ENCODE results near the gene ZER1. TPM values are rescaled to one million over a fixed set of nuclear protein-coding genes. Genes with fewer than 3 reads are reported as not detected.

ZER1 gene
- polyA plus RNA-seq, 1 donor from 2014 or later: 30.6 TPM

- Histone ChIP-seq H3K27ac (ENCODE audit: low read length) (no peak overlapping the region), H3F3A (ENCODE audit: insufficient read depth, low read length, poor library complexity, severe bottlenecking) (no peaks in the 10 kb centered on the region), H3K4me2 (ENCODE audit: low read length) (no peak overlapping the region), H3K79me2 (replicated peaks; ENCODE audit: insufficient read depth, low read length) (peaks cover 3% of the 10 kb centered on the region), H3K36me3 (ENCODE audit: insufficient read depth, low read length) (no peaks in the 10 kb centered on the region), H3K27me3 (ENCODE audit: insufficient read depth, low read depth, low read length) (no peaks in the 10 kb centered on the region), H3K9me2 (ENCODE audit: insufficient read depth, low read length) (no peaks in the 10 kb centered on the region), H4K20me1 (ENCODE audit: insufficient read depth) (no peaks in the 10 kb centered on the region), H3K9me3 (ENCODE audit: low read length) (no peaks in the 10 kb centered on the region), H3K9ac (ENCODE audit: low read length) (no peak overlapping the region), H2AFZ (ENCODE audit: low read depth, low read length) (no peak overlapping the region), H3K4me3 (ENCODE audit: low read length) (no peak overlapping the region)
- TF ChIP-seq SMC3 (conservative IDR thresholded peaks at IDR 0.05; ENCODE audit: poor library complexity): no peak
- no peak for TF ChIP-seq RAD21 (conservative IDR thresholded peaks at IDR 0.05)
- TF ChIP-seq REST (IDR thresholded peaks at IDR 0.05; ENCODE audit: borderline replicate concordance): no peak
- no peak for TF ChIP-seq EZH2 (IDR thresholded peaks at IDR 0.05; ENCODE audit: borderline replicate concordance, insufficient read depth, low read length, poor library complexity, severe bottlenecking)
- TF ChIP-seq, protein P1, sequence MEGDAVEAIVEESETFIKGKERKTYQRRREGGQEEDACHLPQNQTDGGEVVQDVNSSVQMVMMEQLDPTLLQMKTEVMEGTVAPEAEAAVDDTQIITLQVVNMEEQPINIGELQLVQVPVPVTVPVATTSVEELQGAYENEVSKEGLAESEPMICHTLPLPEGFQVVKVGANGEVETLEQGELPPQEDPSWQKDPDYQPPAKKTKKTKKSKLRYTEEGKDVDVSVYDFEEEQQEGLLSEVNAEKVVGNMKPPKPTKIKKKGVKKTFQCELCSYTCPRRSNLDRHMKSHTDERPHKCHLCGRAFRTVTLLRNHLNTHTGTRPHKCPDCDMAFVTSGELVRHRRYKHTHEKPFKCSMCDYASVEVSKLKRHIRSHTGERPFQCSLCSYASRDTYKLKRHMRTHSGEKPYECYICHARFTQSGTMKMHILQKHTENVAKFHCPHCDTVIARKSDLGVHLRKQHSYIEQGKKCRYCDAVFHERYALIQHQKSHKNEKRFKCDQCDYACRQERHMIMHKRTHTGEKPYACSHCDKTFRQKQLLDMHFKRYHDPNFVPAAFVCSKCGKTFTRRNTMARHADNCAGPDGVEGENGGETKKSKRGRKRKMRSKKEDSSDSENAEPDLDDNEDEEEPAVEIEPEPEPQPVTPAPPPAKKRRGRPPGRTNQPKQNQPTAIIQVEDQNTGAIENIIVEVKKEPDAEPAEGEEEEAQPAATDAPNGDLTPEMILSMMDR (IDR thresholded peaks at IDR 0.05; ENCODE audit: poor library complexity, severe bottlenecking): no peak
- no peak for TF ChIP-seq POLR2AphosphoS5 (IDR thresholded peaks at IDR 0.05)
- TF ChIP-seq MXI1 (conservative IDR thresholded peaks at IDR 0.05; ENCODE audit: poor library complexity, severe bottlenecking): no peak
- TF ChIP-seq EP300 (conservative IDR thresholded peaks at IDR 0.05; ENCODE audit: poor library complexity, severe bottlenecking): no peak
- TF ChIP-seq TAF1 (IDR thresholded peaks at IDR 0.05; ENCODE audit: low read depth): no peak
Measured at GRCh38 chr9:128792978-128793686, 21.4 kb upstream of the ZER1 start.

GRCh38 chr9:128792134-128792533 is 20.4 kb upstream of the ZER1 start:
- Histone ChIP-seq H2AFZ (ENCODE audit: low read depth, low read length) (no peak overlapping the region), H3F3A (ENCODE audit: insufficient read depth, low read length, poor library complexity, severe bottlenecking) (no peaks in the 10 kb centered on the region), H3K4me2 (ENCODE audit: low read length) (no peak overlapping the region), H3K9ac (ENCODE audit: low read length) (no peak overlapping the region), H3K27ac (ENCODE audit: low read length) (no peak overlapping the region), H3K9me3 (ENCODE audit: low read length) (no peaks in the 10 kb centered on the region), H3K27me3 (ENCODE audit: insufficient read depth, low read depth, low read length) (no peaks in the 10 kb centered on the region), H3K4me3 (ENCODE audit: low read length) (no peak overlapping the region), H3K9me2 (ENCODE audit: insufficient read depth, low read length) (no peaks in the 10 kb centered on the region), H3K79me2 (replicated peaks; ENCODE audit: insufficient read depth, low read length) (peaks cover 13% of the 10 kb centered on the region), H4K20me1 (ENCODE audit: insufficient read depth) (no peaks in the 10 kb centered on the region), H3K36me3 (ENCODE audit: insufficient read depth, low read length) (no peaks in the 10 kb centered on the region)
- TF ChIP-seq, protein P1 (IDR thresholded peaks at IDR 0.05; ENCODE audit: poor library complexity, severe bottlenecking): no peak
- TF ChIP-seq EP300 (conservative IDR thresholded peaks at IDR 0.05; ENCODE audit: poor library complexity, severe bottlenecking): no peak
- TF ChIP-seq TAF1 (IDR thresholded peaks at IDR 0.05; ENCODE audit: low read depth): no peak
- TF ChIP-seq RAD21 (conservative IDR thresholded peaks at IDR 0.05): no peak
- no peak for TF ChIP-seq POLR2AphosphoS5 (IDR thresholded peaks at IDR 0.05)
- no peak for TF ChIP-seq SMC3 (conservative IDR thresholded peaks at IDR 0.05; ENCODE audit: poor library complexity)
- no peak for TF ChIP-seq REST (IDR thresholded peaks at IDR 0.05; ENCODE audit: borderline replicate concordance)
- no peak for TF ChIP-seq MXI1 (conservative IDR thresholded peaks at IDR 0.05; ENCODE audit: poor library complexity, severe bottlenecking)
- no peak for TF ChIP-seq EZH2 (IDR thresholded peaks at IDR 0.05; ENCODE audit: borderline replicate concordance, insufficient read depth, low read length, poor library complexity, severe bottlenecking)

Data from neural cell (in vitro differentiated cells).